Jurkat, Clone E6-1 (cell line): ENCODE data around the gene TGFBR1.
A peak's percentile ranks its signal among the peaks of the same experiment; 100 is the strongest.
"Not testable (repeated sequence)": the region's sequence is repeated elsewhere in the genome, so short reads cannot be mapped to it uniquely, and the experiment has no call there.

ENCODE experiments used
- DNase-seq: peaks from one replicate; pipeline ENCODE4 v3.0.0-alpha.2; 2011; ENCODE audit warnings: low read depth, low spot score
- H3K4me3 ChIP-seq: 2 replicates; pipeline ENCODE4 v1.5.1; 2011; ENCODE audit warnings: mild to moderate bottlenecking, low read length, control low read depth, moderate library complexity

The TGFBR1 gene

DNA sequence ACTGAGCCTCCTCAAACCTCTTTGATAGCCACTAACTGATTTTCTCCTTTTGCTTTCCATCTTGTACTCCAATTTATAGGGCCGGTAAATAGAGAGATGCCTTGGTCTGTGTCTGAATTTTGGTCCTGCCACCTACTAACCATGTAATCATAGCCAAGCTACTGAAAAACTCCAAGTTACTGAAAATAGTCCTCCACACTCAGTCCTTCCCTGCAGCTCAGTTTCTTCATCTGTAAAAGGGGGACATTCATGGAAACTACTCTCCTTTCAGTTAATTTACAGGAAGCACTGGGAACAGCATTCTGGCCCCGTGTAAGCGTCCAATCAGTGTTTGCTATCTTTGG lies 30.0 kb upstream of the TGFBR1 start:
- DNase-seq: no peak
- no peak overlapping the region for H3K4me3 ChIP-seq

DNA sequence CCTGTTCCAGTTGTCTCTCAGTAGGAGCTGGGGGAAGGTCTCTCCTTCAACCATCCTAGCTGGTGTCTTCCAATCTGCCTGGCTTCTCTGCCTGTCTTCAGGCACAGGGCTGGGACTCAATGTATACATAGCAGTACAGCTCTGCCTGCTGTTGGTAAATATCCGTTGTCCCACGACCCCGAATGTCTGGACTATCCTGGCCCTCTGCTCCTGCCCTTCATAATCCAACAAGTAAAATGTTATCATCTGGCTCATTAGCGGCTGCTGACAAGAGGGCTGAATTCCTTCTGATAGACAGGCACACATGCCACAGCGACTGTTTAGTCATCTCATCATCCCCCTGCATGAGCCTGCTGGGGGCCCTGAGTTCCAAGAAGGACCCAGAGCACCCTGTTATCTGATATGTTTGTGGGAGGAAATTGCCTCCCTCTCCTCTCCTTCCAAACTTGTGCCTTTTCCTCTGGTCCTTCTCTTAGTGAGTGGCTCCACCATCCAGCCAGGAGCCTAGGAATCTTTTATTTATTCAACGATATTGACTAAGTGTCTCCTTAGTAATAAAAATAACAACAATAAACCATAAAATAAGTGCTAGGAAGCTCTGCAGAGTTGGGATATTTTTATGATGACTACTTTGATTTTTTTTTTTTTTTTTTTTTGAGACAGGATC lies 29.5 kb upstream of the TGFBR1 start:
- H3K4me3 ChIP-seq: no peak overlapping the region
- DNase-seq: no peak

DNA sequence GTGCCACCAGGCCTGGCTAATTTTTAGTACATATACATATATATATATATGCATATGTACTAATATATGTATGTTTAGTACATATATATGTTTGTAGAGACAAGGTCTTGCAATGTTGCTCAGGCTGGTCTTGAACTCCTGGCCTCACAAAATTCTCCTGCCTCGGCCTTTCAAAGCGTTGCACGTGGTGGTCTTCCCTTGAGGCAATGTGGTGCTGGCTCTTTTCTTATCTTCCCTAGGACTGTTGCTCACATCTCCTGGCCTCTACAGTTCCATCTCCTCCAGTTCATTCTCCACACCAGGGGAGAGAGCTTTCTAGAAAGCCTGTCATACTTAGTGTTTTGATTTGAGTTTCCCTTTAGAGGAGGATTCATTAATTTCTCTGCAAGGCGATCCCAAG lies 28.9 kb upstream of the TGFBR1 start:
- no peak for DNase-seq
- H3K4me3 ChIP-seq: no peak overlapping the region

DNA sequence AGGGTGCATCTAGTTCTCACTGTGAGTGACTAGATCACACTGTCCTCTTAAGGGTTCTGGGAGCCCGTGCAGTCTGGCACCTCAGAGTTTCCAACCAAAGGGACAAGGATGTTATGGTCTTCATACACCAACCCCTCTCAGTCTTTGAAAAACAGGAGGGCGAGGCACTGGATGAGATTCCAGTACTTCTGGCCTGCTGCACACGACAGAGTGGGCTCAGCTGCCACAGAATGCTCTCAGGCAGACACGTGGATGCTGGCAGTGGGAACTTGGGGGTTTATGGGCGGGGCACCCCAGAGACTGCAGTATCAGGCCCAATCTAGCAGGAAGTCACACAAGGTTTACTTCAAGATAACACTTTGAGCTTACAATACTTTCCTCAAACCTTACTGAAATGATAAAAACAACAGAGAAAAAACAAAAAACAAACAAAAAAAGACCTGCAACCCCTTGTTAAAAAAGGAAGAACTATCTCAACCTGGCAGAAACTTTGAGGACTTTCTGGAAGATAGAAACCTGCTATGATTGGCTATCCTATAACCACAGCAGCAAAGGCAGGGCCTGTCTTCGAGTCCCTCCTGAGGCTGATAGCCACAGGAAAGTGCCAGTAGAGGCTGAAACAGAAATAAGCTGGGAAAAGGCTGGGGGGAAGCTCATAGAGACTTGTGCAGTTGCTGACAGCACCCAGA lies 28.3 kb upstream of the TGFBR1 start:
- H3K4me3 ChIP-seq: no peak overlapping the region
- peak; percentile 77 for DNase-seq

GRCh38 chr9:99078717-99079116 lies 26.2 kb upstream of the TGFBR1 start:
- no peak for DNase-seq

GRCh38 chr9:99079542-99079941 lies 25.4 kb upstream of the TGFBR1 start:
- DNase-seq: no peak
- no peak overlapping the region for H3K4me3 ChIP-seq

More at GRCh38 chr9:99078717-99079116, 26.2 kb upstream of the TGFBR1 start:
- no peak overlapping the region for H3K4me3 ChIP-seq

- no peak for DNase-seq
- H3K4me3 ChIP-seq: no peak overlapping the region
These were observed 21.9 kb upstream of the TGFBR1 start for GRCh38 chr9:99083051-99083450.

DNA sequence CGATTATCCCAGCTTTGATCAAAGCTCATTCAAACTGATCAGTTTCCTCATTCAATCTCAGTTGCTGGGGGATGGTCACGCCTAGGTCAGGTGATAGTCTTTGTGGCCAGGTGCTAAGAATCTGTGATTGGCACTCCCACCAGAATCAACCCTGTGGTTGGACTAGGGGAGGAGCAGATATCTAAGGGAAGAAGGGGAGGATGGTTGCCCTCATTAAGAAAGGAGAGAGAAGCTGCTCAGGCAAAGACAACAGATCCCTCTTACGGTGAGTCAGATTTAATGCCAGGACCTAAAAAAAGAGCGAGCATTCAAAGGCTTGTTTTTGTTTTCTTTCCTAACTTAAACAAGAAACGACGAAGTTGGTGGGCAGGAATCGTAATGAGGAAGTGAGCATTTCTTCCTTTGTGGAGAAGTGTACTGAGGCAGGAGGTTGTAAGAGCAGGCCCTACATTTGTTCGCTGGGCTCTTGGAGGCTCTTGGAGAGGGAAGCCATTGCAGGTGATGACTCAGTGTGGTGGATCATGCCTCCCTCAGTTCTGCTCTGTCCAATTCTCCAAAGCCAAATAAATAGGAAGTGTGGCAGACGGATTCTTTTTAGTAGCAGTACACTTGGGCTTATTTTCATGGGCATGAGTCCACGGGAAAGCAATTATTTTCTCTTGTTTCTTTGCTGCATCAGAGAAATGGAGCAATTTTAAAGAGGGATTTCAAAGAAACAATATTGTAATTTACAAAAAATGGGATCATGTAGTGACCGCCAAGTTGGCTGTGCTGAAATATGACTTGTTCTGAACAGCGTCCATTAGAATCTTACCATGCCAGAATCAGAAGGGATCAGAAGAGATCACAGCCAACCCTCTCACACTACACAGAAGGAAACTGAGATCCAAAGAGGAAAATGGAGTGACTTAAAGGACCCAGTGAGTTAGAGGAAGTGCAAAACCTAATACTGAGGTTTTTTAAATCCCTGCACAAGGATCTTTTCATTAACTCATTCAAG lies 18.7 kb upstream of the TGFBR1 start:
- no peak overlapping the region for H3K4me3 ChIP-seq
- DNase-seq: no peak

DNA sequence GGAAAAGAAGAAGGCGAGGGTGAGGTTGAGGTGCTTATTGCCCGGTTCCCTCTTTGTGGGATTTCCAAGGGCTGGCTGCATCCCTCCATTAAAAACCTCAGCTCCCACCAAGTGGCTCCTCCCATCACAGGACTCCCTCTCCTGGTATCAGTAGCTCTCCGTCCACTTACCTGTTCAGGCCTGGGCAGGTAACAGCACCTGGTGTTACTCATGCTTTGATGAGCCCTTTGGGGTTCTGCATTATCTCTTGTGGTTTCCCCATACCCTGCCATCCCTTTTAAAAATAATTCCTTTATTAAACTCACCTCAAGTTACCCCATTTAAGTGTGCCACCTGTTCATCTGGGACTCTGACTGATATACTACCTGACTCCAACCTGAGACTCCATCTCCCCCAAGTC lies 17.5 kb upstream of the TGFBR1 start:
- no peak overlapping the region for H3K4me3 ChIP-seq
- DNase-seq: no peak

GRCh38 chr9:99090336-99091130 lies 14.4 kb upstream of the TGFBR1 start:
- DNase-seq: no peak
- H3K4me3 ChIP-seq: no peak overlapping the region

- H3K4me3 ChIP-seq: no peak overlapping the region
- no peak for DNase-seq
These were observed 12.0 kb upstream of the TGFBR1 start for GRCh38 chr9:99092643-99093491.

DNA sequence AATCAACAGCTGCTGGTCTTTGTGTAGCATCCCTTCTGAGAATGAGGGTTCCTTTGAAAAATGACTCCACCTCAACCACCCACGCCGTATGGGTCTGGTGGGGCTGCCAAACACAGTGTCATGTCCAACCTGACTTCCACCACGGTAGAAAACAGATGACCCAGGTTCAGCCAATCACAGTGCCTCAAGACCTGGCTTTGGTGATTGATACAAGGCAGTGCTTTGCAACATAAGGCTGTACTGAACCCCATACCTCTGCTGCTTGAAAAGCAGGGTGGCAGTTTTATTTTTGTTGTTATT lies 11.5 kb upstream of the TGFBR1 start:
- no peak overlapping the region for H3K4me3 ChIP-seq
- DNase-seq: no peak

DNA sequence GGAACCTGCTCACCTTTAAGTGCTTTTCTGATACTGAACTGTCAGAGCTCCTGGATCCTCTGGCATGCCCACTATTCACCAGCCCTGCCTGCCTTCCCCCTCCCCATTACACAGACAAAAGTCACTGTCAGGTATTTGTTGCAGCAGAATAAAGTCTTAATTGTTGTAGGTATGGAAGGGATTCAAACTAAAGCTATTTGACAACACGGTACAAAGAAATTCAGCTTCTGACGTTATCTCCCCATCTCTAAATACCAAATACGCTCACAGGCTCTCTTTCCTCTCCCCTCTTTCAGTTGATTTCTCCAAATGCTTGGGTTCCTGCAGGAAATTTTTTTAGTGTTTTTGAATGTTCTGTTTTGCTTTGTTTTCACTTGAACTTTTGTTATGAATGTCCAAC lies 9.3 kb upstream of the TGFBR1 start:
- DNase-seq: no peak
- no peak overlapping the region for H3K4me3 ChIP-seq

DNA sequence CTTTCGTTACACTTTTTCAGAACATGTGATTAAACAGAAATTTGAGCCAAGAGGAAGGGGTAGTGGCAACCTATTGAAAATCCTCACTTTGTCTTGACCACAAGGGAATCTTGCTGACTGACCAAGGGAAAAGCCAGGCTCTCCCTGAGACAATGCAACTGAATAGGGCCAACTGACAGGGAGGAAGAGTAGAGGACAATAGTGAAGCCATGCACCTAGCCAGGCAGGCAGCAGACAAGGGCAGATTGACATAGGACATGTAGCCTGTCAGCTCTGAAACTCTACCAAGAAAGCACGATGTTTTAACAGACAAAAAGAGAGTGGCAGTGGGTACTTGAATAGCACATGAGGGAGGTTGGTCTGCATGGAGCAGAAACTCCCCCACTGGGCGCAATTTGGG lies 8.5 kb upstream of the TGFBR1 start:
- H3K4me3 ChIP-seq: no peak overlapping the region
- no peak for DNase-seq

- peak; percentile 52 for DNase-seq
- not testable (repeated sequence) for H3K4me3 ChIP-seq
These were observed 4.9 kb upstream of the TGFBR1 start for GRCh38 chr9:99099806-99100585.

- H3K4me3 ChIP-seq: no peak overlapping the region
These were observed 3.6 kb upstream of the TGFBR1 start for GRCh38 chr9:99101271-99101670.

DNA sequence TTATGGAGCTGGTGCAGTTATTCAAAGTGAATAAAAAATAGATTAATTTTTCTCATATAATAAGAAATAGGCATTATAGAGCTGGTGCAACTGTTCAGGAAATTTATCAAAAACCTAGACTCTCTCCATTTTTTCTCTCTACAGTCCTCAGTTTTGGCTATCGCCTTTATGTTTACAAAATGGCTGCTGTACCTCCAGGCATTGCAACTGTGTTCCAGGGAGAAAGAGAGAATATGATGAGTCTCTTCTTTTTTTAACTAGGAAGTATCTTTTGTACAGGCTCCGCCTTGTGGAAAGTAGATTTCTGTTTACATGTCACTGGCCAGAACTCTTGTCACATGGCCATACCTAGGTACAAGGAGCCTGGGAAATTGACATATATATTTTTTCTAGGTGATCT lies 3.1 kb upstream of the TGFBR1 start:
- DNase-seq: no peak
- H3K4me3 ChIP-seq: no peak overlapping the region

More at GRCh38 chr9:99101271-99101670, 3.6 kb upstream of the TGFBR1 start:
- DNase-seq: no peak
